ENCODE results near the gene NARS2.

Gene NARS2

DNA sequence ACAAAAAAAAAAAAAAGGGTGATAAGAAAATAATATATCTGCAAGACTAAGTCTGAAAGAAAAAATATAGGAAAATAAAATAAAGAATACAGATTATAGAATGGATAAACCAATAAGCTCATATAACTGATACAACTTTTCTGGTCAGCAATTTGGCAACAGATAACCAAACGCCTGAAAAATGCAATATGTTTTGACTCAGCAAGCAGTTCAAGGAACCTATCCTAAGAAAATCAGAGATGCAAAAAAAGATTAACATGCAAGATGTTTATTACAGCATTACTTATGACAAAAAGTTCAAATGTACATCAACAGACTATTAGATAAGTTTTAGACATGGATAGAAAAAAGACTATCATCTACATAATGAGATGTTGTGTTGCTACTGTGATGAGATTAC lies 129.9 kb downstream of the NARS2 start:
- TF ChIP-seq POLR2A (IDR thresholded peaks at IDR 0.05; ENCODE audit: extremely low read depth, insufficient read length), result no peak
- TF ChIP-seq, protein P1, sequence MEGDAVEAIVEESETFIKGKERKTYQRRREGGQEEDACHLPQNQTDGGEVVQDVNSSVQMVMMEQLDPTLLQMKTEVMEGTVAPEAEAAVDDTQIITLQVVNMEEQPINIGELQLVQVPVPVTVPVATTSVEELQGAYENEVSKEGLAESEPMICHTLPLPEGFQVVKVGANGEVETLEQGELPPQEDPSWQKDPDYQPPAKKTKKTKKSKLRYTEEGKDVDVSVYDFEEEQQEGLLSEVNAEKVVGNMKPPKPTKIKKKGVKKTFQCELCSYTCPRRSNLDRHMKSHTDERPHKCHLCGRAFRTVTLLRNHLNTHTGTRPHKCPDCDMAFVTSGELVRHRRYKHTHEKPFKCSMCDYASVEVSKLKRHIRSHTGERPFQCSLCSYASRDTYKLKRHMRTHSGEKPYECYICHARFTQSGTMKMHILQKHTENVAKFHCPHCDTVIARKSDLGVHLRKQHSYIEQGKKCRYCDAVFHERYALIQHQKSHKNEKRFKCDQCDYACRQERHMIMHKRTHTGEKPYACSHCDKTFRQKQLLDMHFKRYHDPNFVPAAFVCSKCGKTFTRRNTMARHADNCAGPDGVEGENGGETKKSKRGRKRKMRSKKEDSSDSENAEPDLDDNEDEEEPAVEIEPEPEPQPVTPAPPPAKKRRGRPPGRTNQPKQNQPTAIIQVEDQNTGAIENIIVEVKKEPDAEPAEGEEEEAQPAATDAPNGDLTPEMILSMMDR (IDR thresholded peaks at IDR 0.05; ENCODE audit: low read depth, low read length), result no peak
- TF ChIP-seq, protein P2, sequence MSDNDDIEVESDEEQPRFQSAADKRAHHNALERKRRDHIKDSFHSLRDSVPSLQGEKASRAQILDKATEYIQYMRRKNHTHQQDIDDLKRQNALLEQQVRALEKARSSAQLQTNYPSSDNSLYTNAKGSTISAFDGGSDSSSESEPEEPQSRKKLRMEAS (IDR thresholded peaks at IDR 0.05; ENCODE audit: low read depth, low read length), result no peak
- no peak for DNase-seq (ENCODE audit: low read depth)
- H3K4me3 ChIP-seq (ENCODE audit: low read depth, low read length), result no peak overlapping the region

DNA sequence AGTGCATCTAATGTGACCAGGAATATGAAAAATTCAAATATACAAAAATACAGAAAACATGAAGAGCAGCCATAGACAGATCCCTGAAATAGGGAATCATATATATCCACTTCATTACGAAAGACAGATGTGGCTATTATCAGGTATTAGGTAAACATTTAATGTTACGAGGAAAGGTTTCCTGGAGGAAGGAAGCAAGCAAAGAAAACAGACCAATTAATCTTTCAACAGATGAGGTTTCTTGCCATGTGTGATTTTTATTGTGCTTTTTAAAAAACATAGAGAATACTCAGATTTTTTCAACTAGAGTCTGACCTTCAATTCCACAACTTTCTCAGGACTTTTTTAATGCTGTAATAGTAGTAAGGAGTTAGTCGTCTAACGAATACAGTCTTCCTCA lies 132.7 kb downstream of the NARS2 start:
- H3K4me3 ChIP-seq (ENCODE audit: low read depth, low read length), result no peak overlapping the region
- TF ChIP-seq, protein P1 (IDR thresholded peaks at IDR 0.05; ENCODE audit: low read depth, low read length), result no peak
- TF ChIP-seq, protein P2 (IDR thresholded peaks at IDR 0.05; ENCODE audit: low read depth, low read length), result no peak
- TF ChIP-seq POLR2A (IDR thresholded peaks at IDR 0.05; ENCODE audit: extremely low read depth, insufficient read length), result no peak
- no peak for TF ChIP-seq MYC (IDR thresholded peaks at IDR 0.05; ENCODE audit: low read depth, low read length)
- no peak for DNase-seq (ENCODE audit: low read depth)

DNA sequence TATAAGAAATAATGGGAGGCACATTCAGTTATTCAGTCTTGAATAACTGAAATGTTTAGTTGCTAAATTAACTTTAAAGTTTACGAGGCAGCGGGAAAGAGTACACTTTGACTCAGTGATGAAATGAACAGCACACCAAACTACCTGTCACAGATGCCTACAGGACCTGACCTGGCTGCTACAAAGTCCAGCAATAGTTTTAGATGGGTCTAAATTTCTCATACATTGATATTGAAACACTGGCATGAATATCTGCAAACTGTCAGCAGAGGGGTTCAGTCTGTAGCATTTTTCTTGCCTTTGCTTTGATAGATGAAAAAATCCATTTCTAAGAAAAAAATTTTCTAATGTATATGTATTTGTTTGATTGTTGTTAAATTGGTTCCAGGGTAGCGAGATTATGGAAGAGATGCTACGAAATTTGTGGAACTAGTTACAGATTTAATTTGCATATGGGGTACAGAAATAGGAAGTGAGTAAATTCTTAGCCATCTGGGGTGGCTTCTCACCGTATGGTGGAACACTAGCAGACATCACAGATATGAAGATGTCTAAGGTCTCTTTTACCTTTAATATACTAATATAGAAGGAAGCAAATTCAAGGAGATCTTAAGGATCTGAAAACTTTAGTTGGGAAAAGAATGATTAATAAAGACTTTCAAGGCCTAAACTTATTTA lies 136.2 kb downstream of the NARS2 start:
- no peak for DNase-seq (ENCODE audit: low read depth)
- TF ChIP-seq, protein P1 (IDR thresholded peaks at IDR 0.05; ENCODE audit: low read depth, low read length), result no peak
- TF ChIP-seq MYC (IDR thresholded peaks at IDR 0.05; ENCODE audit: low read depth, low read length) (no peak), POLR2A (IDR thresholded peaks at IDR 0.05; ENCODE audit: extremely low read depth, insufficient read length) (no peak)
- TF ChIP-seq, protein P2 (IDR thresholded peaks at IDR 0.05; ENCODE audit: low read depth, low read length), result no peak
- H3K4me3 ChIP-seq (ENCODE audit: low read depth, low read length), result no peak overlapping the region

DNA sequence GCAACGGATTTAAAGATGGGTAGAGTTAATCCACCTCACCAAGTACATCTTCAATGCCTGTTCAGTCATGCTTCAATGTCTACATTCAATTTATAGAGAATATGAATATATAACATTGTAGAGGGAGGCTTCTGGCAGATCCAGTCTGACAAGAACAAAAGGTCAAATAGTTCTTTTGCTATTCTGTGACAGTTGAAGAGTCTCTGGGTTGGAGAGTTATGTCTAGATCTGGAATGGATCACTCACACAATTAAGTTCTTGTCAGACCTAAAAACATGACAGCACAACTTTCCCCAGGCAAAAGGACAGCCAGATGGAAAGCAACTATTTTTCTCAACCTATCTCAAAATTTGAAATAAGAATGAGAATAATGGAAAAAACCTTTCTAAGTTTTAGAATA lies 141.7 kb downstream of the NARS2 start:
- TF ChIP-seq, protein P1 (IDR thresholded peaks at IDR 0.05; ENCODE audit: low read depth, low read length), result no peak
- TF ChIP-seq MYC (IDR thresholded peaks at IDR 0.05; ENCODE audit: low read depth, low read length) (no peak), POLR2A (IDR thresholded peaks at IDR 0.05; ENCODE audit: extremely low read depth, insufficient read length) (no peak)
- TF ChIP-seq, protein P2 (IDR thresholded peaks at IDR 0.05; ENCODE audit: low read depth, low read length), result no peak

DNA sequence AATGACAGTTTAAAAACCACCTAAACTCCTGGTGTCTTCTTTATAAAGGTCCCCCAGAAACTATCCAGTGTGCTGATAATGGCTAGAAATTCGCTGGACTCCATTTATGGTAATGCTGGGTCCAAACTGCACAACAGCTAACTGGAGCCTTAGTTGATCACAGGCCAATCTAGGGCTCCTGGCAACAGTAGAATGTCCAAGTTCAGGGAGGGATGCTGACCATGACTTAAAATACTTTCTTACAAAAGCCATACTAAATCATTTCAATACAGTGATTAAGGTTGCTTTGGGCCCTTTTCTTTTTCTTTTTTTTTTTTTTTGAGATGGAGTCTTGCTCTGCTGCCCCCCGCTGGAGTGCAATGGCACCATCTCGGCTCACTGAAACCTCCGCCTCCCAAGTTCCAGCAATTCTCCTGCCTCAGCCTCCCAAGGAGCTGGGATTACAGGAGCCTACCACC lies 142.6 kb downstream of the NARS2 start:
- TF ChIP-seq MYC (IDR thresholded peaks at IDR 0.05; ENCODE audit: low read depth, low read length) (no peak), POLR2A (IDR thresholded peaks at IDR 0.05; ENCODE audit: extremely low read depth, insufficient read length) (no peak)
- TF ChIP-seq, protein P2 (IDR thresholded peaks at IDR 0.05; ENCODE audit: low read depth, low read length), result no peak
- TF ChIP-seq, protein P1 (IDR thresholded peaks at IDR 0.05; ENCODE audit: low read depth, low read length), result peak; percentile 68
- H3K4me3 ChIP-seq (ENCODE audit: low read depth, low read length), result no peak overlapping the region
- peak; percentile 40 for DNase-seq (ENCODE audit: low read depth)

More for the DNA sequence above, 141.7 kb downstream of the NARS2 start:
- no peak overlapping the region for H3K4me3 ChIP-seq (ENCODE audit: low read depth, low read length)
- no peak for DNase-seq (ENCODE audit: low read depth)

All from NB4 (cell line).